Measurements from ENCODE around the gene ACSF2. TPM values are rescaled to one million over a fixed set of nuclear protein-coding genes. Genes with fewer than 3 reads are reported as not detected.

The ACSF2 gene
- total RNA-seq, 4 donors from 2014 or later = 97.3 to 193 (median 143) TPM

DNA sequence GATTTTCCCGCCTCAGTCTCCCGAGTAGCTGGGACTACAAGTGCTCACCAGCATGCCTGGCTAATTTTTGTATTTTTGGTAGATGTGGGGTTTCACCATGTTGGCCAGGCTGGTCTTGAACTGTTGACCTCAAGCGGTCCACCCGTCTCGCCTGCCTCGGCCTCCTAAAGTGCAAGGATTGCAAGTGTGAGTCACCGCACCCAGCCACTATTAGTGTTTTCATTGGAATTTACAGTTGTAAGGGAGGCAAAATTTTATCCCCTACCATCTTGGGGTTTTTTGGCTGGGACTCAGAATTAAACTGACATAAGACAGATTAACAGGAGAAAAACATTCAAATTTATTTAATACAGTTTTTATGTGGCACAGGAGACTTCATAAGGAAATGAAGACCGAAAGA, 69.9 kb downstream of the ACSF2 start:
- Histone ChIP-seq H3K4me1 (peaks cover 2 to 12% of the 10 kb centered on the region in 2 donors), H3K9me3 (no peaks in the 10 kb centered on the region), H3K27ac (no peak overlapping the region), H3K36me3 (no peaks in the 10 kb centered on the region), H3K27me3 (no peaks in the 10 kb centered on the region), H3K4me3 (replicated peaks in 1 of 3) (no peak overlapping the region)
- WGBS, 2 donors = 94% methylated on average over 8 of the region's 8 CpGs
- intact Hi-C loops (cut with DNase I) = no loop called here
- DNase-seq = no peak
- TF ChIP-seq, protein P1, sequence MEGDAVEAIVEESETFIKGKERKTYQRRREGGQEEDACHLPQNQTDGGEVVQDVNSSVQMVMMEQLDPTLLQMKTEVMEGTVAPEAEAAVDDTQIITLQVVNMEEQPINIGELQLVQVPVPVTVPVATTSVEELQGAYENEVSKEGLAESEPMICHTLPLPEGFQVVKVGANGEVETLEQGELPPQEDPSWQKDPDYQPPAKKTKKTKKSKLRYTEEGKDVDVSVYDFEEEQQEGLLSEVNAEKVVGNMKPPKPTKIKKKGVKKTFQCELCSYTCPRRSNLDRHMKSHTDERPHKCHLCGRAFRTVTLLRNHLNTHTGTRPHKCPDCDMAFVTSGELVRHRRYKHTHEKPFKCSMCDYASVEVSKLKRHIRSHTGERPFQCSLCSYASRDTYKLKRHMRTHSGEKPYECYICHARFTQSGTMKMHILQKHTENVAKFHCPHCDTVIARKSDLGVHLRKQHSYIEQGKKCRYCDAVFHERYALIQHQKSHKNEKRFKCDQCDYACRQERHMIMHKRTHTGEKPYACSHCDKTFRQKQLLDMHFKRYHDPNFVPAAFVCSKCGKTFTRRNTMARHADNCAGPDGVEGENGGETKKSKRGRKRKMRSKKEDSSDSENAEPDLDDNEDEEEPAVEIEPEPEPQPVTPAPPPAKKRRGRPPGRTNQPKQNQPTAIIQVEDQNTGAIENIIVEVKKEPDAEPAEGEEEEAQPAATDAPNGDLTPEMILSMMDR (IDR thresholded peaks at IDR 0.05) = no peak
- no peak for TF ChIP-seq POLR2A (IDR thresholded peaks at IDR 0.05)

DNA sequence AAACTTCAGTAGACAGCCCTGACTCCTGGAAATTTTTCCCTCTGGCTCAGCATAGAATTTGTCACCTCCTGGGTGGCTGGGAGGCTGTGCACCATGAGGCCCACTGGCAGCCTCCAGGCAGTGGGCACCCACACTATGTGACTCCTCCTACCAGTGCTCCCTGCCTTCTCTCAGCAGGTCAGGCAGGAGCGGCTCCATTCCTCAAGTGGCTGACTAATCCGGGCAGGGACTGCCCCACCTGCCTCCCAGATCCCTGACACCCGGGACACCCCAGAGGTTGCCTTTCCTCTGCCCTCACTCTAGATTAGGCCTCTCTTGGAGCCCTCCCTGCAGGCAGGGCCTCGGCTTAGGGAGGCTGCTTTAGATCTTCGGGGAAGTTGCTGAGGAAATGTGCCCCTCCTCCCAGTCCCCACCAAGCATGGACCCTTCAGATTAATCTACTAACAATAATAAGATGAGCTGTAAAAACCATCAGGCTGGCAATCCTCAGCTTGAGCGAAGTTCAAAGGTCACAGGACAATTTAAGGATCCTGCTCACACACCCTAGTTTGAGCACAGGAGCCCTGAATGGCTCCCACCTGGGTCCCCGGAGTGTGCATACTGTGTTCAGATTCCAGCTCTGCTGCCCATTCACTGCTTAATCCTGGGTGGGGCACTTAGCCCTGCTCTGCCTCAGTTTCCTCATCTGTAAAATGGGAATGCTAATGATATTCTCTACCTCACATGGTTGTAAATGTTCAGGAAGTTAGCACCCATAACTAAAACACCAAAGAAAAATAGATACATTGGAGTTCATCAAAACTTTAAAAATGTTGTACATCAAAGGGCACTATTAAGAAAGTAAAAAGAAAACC, 72.2 kb downstream of the ACSF2 start:
- Histone ChIP-seq H3K4me3 (replicated peaks in 1 of 3) (no peak overlapping the region), H3K36me3 (no peaks in the 10 kb centered on the region), H3K4me1 (no peaks in the 10 kb centered on the region), H3K9me3 (no peaks in the 10 kb centered on the region), H3K27ac (no peak overlapping the region), H3K27me3 (no peaks in the 10 kb centered on the region)
- DNase-seq = no peak
- 68 to 73% methylated on average over 6 to 7 of the region's 7 CpGs for WGBS, 2 donors
- intact Hi-C loops (cut with DNase I) = no loop called here
- TF ChIP-seq, protein P1 (IDR thresholded peaks at IDR 0.05) = no peak
- no peak for TF ChIP-seq POLR2A (IDR thresholded peaks at IDR 0.05)

DNA sequence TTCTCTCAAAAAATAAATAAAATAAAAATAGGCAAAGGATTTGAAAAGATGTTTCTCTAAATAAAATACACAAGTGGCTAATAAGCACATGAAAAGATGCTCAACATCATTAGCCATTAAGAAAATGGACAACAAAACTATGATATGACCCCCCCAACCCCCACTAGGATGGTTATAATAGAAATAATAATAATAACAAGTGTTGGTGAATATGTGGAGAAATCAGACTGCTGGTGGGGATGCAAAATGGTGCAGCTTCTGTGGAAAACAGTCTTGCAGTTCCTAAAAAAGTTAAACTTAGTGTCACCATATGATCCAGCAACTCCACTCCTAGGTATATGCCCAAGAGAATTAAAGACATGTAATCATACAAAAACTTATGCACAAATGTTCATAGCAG, 73.3 kb downstream of the ACSF2 start:
- Histone ChIP-seq H3K4me3 (replicated peaks in 1 of 3) (no peak overlapping the region), H3K27me3 (no peaks in the 10 kb centered on the region), H3K9me3 (no peaks in the 10 kb centered on the region), H3K27ac (no peak overlapping the region), H3K36me3 (no peaks in the 10 kb centered on the region), H3K4me1 (no peaks in the 10 kb centered on the region)
- no peak for DNase-seq
- TF ChIP-seq POLR2A (IDR thresholded peaks at IDR 0.05) = no peak
- TF ChIP-seq, protein P1 (IDR thresholded peaks at IDR 0.05) = no peak
- intact Hi-C loops (cut with DNase I) = no loop called here

DNA sequence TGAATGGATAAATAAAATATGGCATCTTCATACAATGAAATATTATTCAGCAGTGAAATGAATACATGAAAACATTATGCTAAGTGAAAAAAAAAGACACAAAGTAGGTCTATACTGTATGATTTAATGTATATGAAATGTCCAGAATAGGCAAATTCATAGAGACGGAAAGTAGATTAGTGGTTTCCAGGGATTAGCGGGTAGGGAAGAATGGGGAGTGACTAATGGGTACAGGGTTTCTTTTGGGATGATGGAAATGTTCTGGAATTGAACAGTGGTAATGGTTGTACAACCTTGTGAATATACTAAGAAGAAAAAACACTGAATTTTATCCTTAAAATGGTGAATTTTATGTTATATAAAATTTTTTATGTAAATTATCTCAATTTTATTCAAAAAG, 73.7 kb downstream of the ACSF2 start:
- TF ChIP-seq, protein P1 (IDR thresholded peaks at IDR 0.05) = no peak
- TF ChIP-seq POLR2A (IDR thresholded peaks at IDR 0.05) = no peak
- Histone ChIP-seq H3K9me3 (no peaks in the 10 kb centered on the region), H3K27ac (no peak overlapping the region), H3K27me3 (no peaks in the 10 kb centered on the region), H3K4me3 (replicated peaks in 1 of 3) (no peak overlapping the region), H3K36me3 (no peaks in the 10 kb centered on the region), H3K4me1 (no peaks in the 10 kb centered on the region)
- DNase-seq = no peak
- intact Hi-C loops (cut with DNase I) = no loop called here
- 92 to 93% methylated on average over 2 of the region's 2 CpGs for WGBS, 2 donors

DNA sequence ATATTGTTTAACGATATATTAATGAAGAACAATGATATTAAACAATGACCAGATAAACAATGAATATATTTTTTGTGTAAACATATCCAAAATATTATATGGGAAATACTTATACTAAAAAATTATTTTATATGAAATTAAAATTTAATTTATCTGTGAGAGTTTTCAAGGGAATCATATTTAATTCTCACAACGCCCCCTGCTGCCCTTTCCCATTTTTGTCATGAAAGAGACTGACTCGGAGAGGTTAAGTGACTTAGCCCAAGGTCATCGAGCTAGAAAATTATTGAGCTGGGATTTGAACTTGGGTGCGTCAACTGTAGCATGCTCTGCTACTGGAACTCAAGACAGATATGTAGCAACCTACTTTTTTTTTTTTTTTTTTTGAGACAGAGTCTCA, 75.0 kb downstream of the ACSF2 start:
- 42 to 49% methylated on average over 5 of the region's 5 CpGs for WGBS, 2 donors
- Histone ChIP-seq H3K9me3 (no peaks in the 10 kb centered on the region), H3K4me1 (no peaks in the 10 kb centered on the region), H3K27me3 (no peaks in the 10 kb centered on the region), H3K27ac (no peak overlapping the region), H3K4me3 (replicated peaks in 1 of 3) (no peak overlapping the region), H3K36me3 (no peaks in the 10 kb centered on the region)
- TF ChIP-seq POLR2A (IDR thresholded peaks at IDR 0.05) = no peak
- TF ChIP-seq, protein P1 (IDR thresholded peaks at IDR 0.05) = peak in 4 of 6 experiments; percentile 17 to 54 (median 42)
- DNase-seq = peak in 1 of 2 donors; percentile 49
- intact Hi-C loops (cut with DNase I) = no loop called here

Data from thyroid gland (tissue), 4 donors.